AG08395 (cell line): ENCODE measurements around the gene SPRYD3.
"Not testable (repeated sequence)": the region's sequence is repeated elsewhere in the genome, so short reads cannot be mapped to it uniquely, and the experiment has no call there.

Experiments used
- DNase-seq: peaks from one replicate; pipeline ENCODE4 v3.0.0; 2012; ENCODE audit warnings: mixed read lengths, low spot score

SPRYD3 gene

GRCh38 chr12:53079226-53080117 is at the start of gene SPRYD3:
Gene SPRYD3, minus strand, starts transcription at chr12:53079390. Its CDS starts 57 bp downstream, at chr12:53079333.
- peak; percentile 100 for DNase-seq

- DNase-seq = no peak
Observed at GRCh38 chr12:53127169-53127568, 48.0 kb upstream of the SPRYD3 start.

- DNase-seq = no peak
Observed at GRCh38 chr12:53124352-53124723, 45.1 kb upstream of the SPRYD3 start.

GRCh38 chr12:53123578-53124351 is 44.6 kb upstream of the SPRYD3 start:
- DNase-seq = peak; percentile 78

- no peak for DNase-seq
Observed at GRCh38 chr12:53122961-53123468, 43.8 kb upstream of the SPRYD3 start.

GRCh38 chr12:53120685-53121525 is 41.7 kb upstream of the SPRYD3 start:
- no peak for DNase-seq

- DNase-seq = no peak
Observed at GRCh38 chr12:53118751-53119300, 39.6 kb upstream of the SPRYD3 start.

- DNase-seq = no peak
Observed at GRCh38 chr12:53115891-53116648, 36.9 kb upstream of the SPRYD3 start.

- no peak for DNase-seq
Observed at GRCh38 chr12:53115112-53115890, 36.1 kb upstream of the SPRYD3 start.

GRCh38 chr12:53113951-53114350 is 34.8 kb upstream of the SPRYD3 start:
- no peak for DNase-seq

- no peak for DNase-seq
Observed at GRCh38 chr12:53113136-53113705, 34.0 kb upstream of the SPRYD3 start.

- DNase-seq = not testable (repeated sequence)
Observed at GRCh38 chr12:53112431-53112830, 33.2 kb upstream of the SPRYD3 start.

- DNase-seq = no peak
Observed at GRCh38 chr12:53107122-53107521, 27.9 kb upstream of the SPRYD3 start.

- DNase-seq = no peak
Observed at GRCh38 chr12:53105712-53106439, 26.7 kb upstream of the SPRYD3 start.

- DNase-seq = no peak
Observed at GRCh38 chr12:53105256-53105655, 26.1 kb upstream of the SPRYD3 start.

GRCh38 chr12:53103860-53104305 is 24.7 kb upstream of the SPRYD3 start:
- no peak for DNase-seq

GRCh38 chr12:53102883-53103807 is 24.0 kb upstream of the SPRYD3 start, which contains the start of gene SOAT2:
Gene SOAT2, plus strand, starts transcription at chr12:53103486. Its CDS starts 92 bp downstream, at chr12:53103578.
- no peak for DNase-seq
